OCI-LY1 (cell line): ENCODE measurements around the gene LRRC73.

Experiments
- EZH2 ChIP-seq: fragments of 200-600 bp; sonication (generic), shearing (Covaris generic); IDR thresholded peaks from 2 replicates; pipeline ENCODE4 v1.8.0; 2017; ENCODE audit warnings: borderline replicate concordance, mixed run types, mild to moderate bottlenecking, antibody characterized with exemption, low read length, moderate library complexity, mixed read lengths
- TF ChIP-seq, protein P1 (sequence below): fragments of 200-600 bp; sonication (generic), shearing (Covaris generic); IDR thresholded peaks from 2 replicates; pipeline ENCODE4 v1.5.1; 2017; ENCODE audit warnings: mild to moderate bottlenecking, antibody characterized with exemption, low read length, moderate library complexity, mixed read lengths

DNA sequence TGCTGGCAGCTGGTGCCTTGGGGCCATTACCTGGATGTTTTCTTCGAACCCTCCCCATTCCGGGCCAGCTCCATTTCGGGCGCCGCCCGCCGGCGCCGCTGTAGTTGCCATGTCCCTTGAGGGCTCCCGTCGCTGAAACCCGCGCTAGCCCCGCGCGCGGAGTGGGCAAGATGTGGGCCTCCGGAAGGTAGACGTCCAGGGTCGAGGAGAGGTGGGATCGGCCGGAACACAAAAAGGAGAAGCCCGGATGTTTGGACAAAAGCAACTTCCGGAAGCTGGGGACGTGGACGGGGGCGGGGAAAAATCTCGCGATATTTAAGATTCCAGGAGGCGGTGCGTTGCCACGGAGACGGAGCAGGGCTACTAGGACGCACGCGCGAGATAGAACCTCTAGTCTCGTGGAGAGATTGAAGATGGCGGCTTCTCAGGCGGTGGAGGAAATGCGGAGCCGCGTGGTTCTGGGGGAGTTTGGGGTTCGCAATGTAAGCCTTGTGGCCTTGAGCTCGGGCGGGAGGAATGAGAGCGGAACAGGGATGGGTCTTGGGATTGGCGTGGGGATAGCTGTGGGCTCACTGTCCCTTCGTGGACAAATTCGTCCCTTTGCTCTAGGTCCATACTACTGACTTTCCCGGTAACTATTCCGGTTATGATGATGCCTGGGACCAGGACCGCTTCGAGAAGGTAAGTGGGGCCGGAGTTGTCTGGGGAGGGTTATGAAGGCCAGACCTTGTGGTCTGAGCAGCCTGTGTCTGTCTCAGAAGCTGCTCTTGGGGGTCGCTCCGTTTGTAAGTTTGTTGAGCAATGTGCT is 6.8 kb upstream of the LRRC73 start, which contains the start of the genes POLR1C and YIPF3:
- TF ChIP-seq, protein P1, sequence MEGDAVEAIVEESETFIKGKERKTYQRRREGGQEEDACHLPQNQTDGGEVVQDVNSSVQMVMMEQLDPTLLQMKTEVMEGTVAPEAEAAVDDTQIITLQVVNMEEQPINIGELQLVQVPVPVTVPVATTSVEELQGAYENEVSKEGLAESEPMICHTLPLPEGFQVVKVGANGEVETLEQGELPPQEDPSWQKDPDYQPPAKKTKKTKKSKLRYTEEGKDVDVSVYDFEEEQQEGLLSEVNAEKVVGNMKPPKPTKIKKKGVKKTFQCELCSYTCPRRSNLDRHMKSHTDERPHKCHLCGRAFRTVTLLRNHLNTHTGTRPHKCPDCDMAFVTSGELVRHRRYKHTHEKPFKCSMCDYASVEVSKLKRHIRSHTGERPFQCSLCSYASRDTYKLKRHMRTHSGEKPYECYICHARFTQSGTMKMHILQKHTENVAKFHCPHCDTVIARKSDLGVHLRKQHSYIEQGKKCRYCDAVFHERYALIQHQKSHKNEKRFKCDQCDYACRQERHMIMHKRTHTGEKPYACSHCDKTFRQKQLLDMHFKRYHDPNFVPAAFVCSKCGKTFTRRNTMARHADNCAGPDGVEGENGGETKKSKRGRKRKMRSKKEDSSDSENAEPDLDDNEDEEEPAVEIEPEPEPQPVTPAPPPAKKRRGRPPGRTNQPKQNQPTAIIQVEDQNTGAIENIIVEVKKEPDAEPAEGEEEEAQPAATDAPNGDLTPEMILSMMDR = no peak
- no peak for TF ChIP-seq EZH2
